Kidney tubule cell (primary cell): ENCODE results near the gene CMTM8.

ENCODE experiments used
- DNase-seq: peaks from one replicate; pipeline ENCODE4 v3.0.0-alpha.2; 2018; ENCODE audit warnings: low spot score

The CMTM8 gene

GRCh38 chr3:32337505-32337904 is 99.0 kb downstream of the CMTM8 start:
- no peak for DNase-seq

- peak; percentile 67 for DNase-seq
Measured at GRCh38 chr3:32340039-32340438, 101.6 kb downstream of the CMTM8 start.

GRCh38 chr3:32340611-32341365 is 102.3 kb downstream of the CMTM8 start:
- DNase-seq = peak; percentile 32

- DNase-seq = peak; percentile 76
Measured at GRCh38 chr3:32347343-32348125, 109.1 kb downstream of the CMTM8 start.

- peak; percentile 6 for DNase-seq
Measured at GRCh38 chr3:32349184-32349583, 110.7 kb downstream of the CMTM8 start.

GRCh38 chr3:32352563-32352962 is 114.1 kb downstream of the CMTM8 start:
- DNase-seq = no peak

- no peak for DNase-seq
Measured at GRCh38 chr3:32353351-32353750, 114.9 kb downstream of the CMTM8 start.

- peak; percentile 13 for DNase-seq
Measured at GRCh38 chr3:32354362-32354778, 115.9 kb downstream of the CMTM8 start.

- no peak for DNase-seq
Measured at GRCh38 chr3:32355751-32356291, 117.3 kb downstream of the CMTM8 start.

- DNase-seq = peak; percentile 66
Measured at GRCh38 chr3:32359766-32360492, 121.4 kb downstream of the CMTM8 start.

- no peak for DNase-seq
Measured at GRCh38 chr3:32360493-32360827, 122.0 kb downstream of the CMTM8 start.

- peak; percentile 36 for DNase-seq
Measured at GRCh38 chr3:32366638-32367397, 128.3 kb downstream of the CMTM8 start.

- no peak for DNase-seq
Measured at GRCh38 chr3:32367442-32367841, 129.0 kb downstream of the CMTM8 start.

GRCh38 chr3:32371461-32372212 is 133.2 kb downstream of the CMTM8 start:
- no peak for DNase-seq

- DNase-seq = no peak
Measured at GRCh38 chr3:32372213-32372490, 133.7 kb downstream of the CMTM8 start.

- no peak for DNase-seq
Measured at GRCh38 chr3:32373276-32373675, 134.8 kb downstream of the CMTM8 start.

- no peak for DNase-seq
Measured at GRCh38 chr3:32373844-32374243, 135.4 kb downstream of the CMTM8 start.

- peak; percentile 80 for DNase-seq
Measured at GRCh38 chr3:32374788-32375595, 136.5 kb downstream of the CMTM8 start.

GRCh38 chr3:32375596-32375930 is 137.1 kb downstream of the CMTM8 start:
- DNase-seq = no peak

GRCh38 chr3:32376115-32376514 is 137.6 kb downstream of the CMTM8 start:
- DNase-seq = no peak
